Measurements from ENCODE around the gene SPECC1L. TPM values are rescaled to one million over a fixed set of nuclear protein-coding genes. Genes with fewer than 3 reads are reported as not detected.

The SPECC1L gene
- total RNA-seq, 6 donors from 2014 or later, result 37.7 to 80.6 (median 62.3) TPM

- peak overlapping the region in 1 of 4 donors; percentile 33 for H3K4me3 ChIP-seq
- no peaks in the 10 kb centered on the region for H3K27me3 ChIP-seq
- H3K4me1 ChIP-seq, result peaks cover 41 to 89% (median 64%) of the 10 kb centered on the region in 4 donors
- WGBS, 2 donors, result 51 to 66% methylated on average over 7 to 11 of the region's 11 CpGs
- no peak for TF ChIP-seq POLR2AphosphoS5 (IDR thresholded peaks at IDR 0.05)
- no peak for TF ChIP-seq POLR2A (IDR thresholded peaks at IDR 0.05)
- TF ChIP-seq CTCF (IDR thresholded peaks at IDR 0.05), result no peak
- no peak for TF ChIP-seq EP300 (IDR thresholded peaks at IDR 0.05)
- ATAC-seq (ENCODE audit: low FRiP score in 2 of 2) (no peak), DNase-seq (no peak)
- peaks cover 0 to 6% (median 0%) of the 10 kb centered on the region in 4 donors for H3K36me3 ChIP-seq
- no peaks in the 10 kb centered on the region for H3K9me3 ChIP-seq
- H3K27ac ChIP-seq, result peak overlapping the region in 3 of 4 donors; percentile 51 to 85 (median 78)
These were observed 158.2 kb downstream of the SPECC1L start for GRCh38 chr22:24428751-24429410.

- TF ChIP-seq CTCF (IDR thresholded peaks at IDR 0.05), result no peak
- TF ChIP-seq EP300 (IDR thresholded peaks at IDR 0.05), result no peak
- TF ChIP-seq POLR2A (IDR thresholded peaks at IDR 0.05), result no peak
- no peak for TF ChIP-seq POLR2AphosphoS5 (IDR thresholded peaks at IDR 0.05)
- WGBS, 2 donors, result 56 to 71% methylated on average over 13 to 22 of the region's 22 CpGs
- H3K27me3 ChIP-seq, result no peaks in the 10 kb centered on the region
- peaks cover 48 to 89% (median 67%) of the 10 kb centered on the region in 4 donors for H3K4me1 ChIP-seq
- H3K4me3 ChIP-seq, result no peak overlapping the region
- H3K36me3 ChIP-seq, result peaks cover 0 to 6% (median 0%) of the 10 kb centered on the region in 4 donors
- no peaks in the 10 kb centered on the region for H3K9me3 ChIP-seq
- ATAC-seq (ENCODE audit: low FRiP score in 2 of 2), result no peak
- H3K27ac ChIP-seq, result peak overlapping the region in 3 of 4 donors; percentile 49 to 85 (median 78)
- DNase-seq, result no peak
These were observed 159.1 kb downstream of the SPECC1L start for GRCh38 chr22:24429411-24430365.

- H3K27ac ChIP-seq, result peak overlapping the region in 3 of 4 donors; percentile 14 to 85 (median 49)
- ATAC-seq (ENCODE audit: low FRiP score in 2 of 2) (no peak), DNase-seq (no peak)
- peaks cover 0 to 6% (median 0%) of the 10 kb centered on the region in 4 donors for H3K36me3 ChIP-seq
- TF ChIP-seq POLR2A (IDR thresholded peaks at IDR 0.05) (no peak), CTCF (IDR thresholded peaks at IDR 0.05) (no peak), POLR2AphosphoS5 (IDR thresholded peaks at IDR 0.05) (no peak), EP300 (IDR thresholded peaks at IDR 0.05) (no peak)
- WGBS, 2 donors, result 90 to 91% methylated on average over 2 to 13 of the region's 14 CpGs
- no peaks in the 10 kb centered on the region for H3K9me3 ChIP-seq
- H3K27me3 ChIP-seq, result no peaks in the 10 kb centered on the region
- H3K4me3 ChIP-seq, result no peak overlapping the region
- H3K4me1 ChIP-seq, result peaks cover 54 to 89% (median 71%) of the 10 kb centered on the region in 4 donors
These were observed 160.0 kb downstream of the SPECC1L start for GRCh38 chr22:24430431-24431308.

- DNase-seq (no peak), ATAC-seq (ENCODE audit: low FRiP score in 2 of 2) (no peak)
- 89 to 94% methylated on average over 8 to 9 of the region's 9 CpGs for WGBS, 2 donors
- H3K36me3 ChIP-seq, result peaks cover 0 to 6% (median 0%) of the 10 kb centered on the region in 4 donors
- no peak overlapping the region for H3K4me3 ChIP-seq
- peak overlapping the region in 3 of 4 donors; percentile 50 to 85 (median 69) for H3K27ac ChIP-seq
- no peaks in the 10 kb centered on the region for H3K27me3 ChIP-seq
- no peaks in the 10 kb centered on the region for H3K9me3 ChIP-seq
- H3K4me1 ChIP-seq, result peaks cover 54 to 85% (median 73%) of the 10 kb centered on the region in 4 donors
- TF ChIP-seq CTCF (IDR thresholded peaks at IDR 0.05) (no peak), EP300 (IDR thresholded peaks at IDR 0.05) (no peak), POLR2A (IDR thresholded peaks at IDR 0.05) (no peak), POLR2AphosphoS5 (IDR thresholded peaks at IDR 0.05) (no peak)
These were observed 160.8 kb downstream of the SPECC1L start for GRCh38 chr22:24431309-24432034.

Measured in upper lobe of left lung (tissue), 6 donors.